H1 (cell line): ENCODE measurements around the gene SAFB2. TPM values are rescaled to one million over a fixed set of nuclear protein-coding genes. Genes with fewer than 3 reads are reported as not detected.

Experiments used
- CTCF ChIA-PET: fragments of 300-600 bp; sonication (Branson Sonifier 250); formaldehyde crosslinking; loops from one replicate; lab custom pipeline; 2021; ENCODE audit not compliant: partially characterized antibody; lab: Charles Lee
- POLR2A ChIA-PET: fragments of 300-600 bp; sonication (Branson Sonifier 250); formaldehyde crosslinking; loops from one replicate; lab custom pipeline; 2021; ENCODE audit warnings: inconsistent platforms; ENCODE audit not compliant: partially characterized antibody; lab: Charles Lee
- DNase-seq, 2 experiments: peaks; one replicate each; pipeline versions ENCODE4 v3.0.0 to v3.0.0-alpha.2; 2010 to 2022; ENCODE audit warnings: low spot score in 2 of 2, low read depth in 1 of 2, mixed read lengths in 1 of 2
- FAIRE-seq: peaks from 2 replicates; lab custom pipeline; 2011; peaks lifted over from hg19 to GRCh38; lab: Jason Lieb, UNC
- H2AFZ ChIP-seq: 2 replicates; pipeline ENCODE4 v1.8.1; 2012; ENCODE audit warnings: low read length, inconsistent platforms
- H2AK5ac ChIP-seq: 2 replicates; pipeline ENCODE4 v1.6.1; 2013; ENCODE audit warnings: low read depth, low read length
- H2BK120ac ChIP-seq: replicated peaks from 2 replicates; pipeline ENCODE3; 2013; ENCODE audit warnings: low read depth, low read length, inconsistent platforms
- H2BK12ac ChIP-seq: 2 replicates; pipeline ENCODE4 v1.6.1; 2013; ENCODE audit warnings: low read depth, low read length
- H2BK15ac ChIP-seq: 2 replicates; pipeline ENCODE4 v1.6.1; 2013; ENCODE audit warnings: low read length
- H2BK20ac ChIP-seq: 2 replicates; pipeline ENCODE4 v1.6.1; 2013; ENCODE audit warnings: low read length
- H2BK5ac ChIP-seq: 2 replicates; pipeline ENCODE4 v1.6.1; 2013; ENCODE audit warnings: low read depth, low read length
- H3K14ac ChIP-seq: 2 replicates; pipeline ENCODE4 v1.6.1; 2013; ENCODE audit warnings: inconsistent platforms; ENCODE audit not compliant: insufficient read length
- H3K18ac ChIP-seq: 2 replicates; pipeline ENCODE4 v1.6.1; 2013; ENCODE audit warnings: low read length; ENCODE audit errors: extremely low read depth
- H3K23ac ChIP-seq: 2 replicates; pipeline ENCODE4 v1.6.1; 2013; ENCODE audit warnings: inconsistent platforms; ENCODE audit not compliant: insufficient read length
- H3K23me2 ChIP-seq: 2 replicates; pipeline ENCODE4 v1.6.1; 2013; ENCODE audit warnings: low read depth, low read length
- H3K27ac ChIP-seq: 2 replicates; pipeline ENCODE4 v1.6.1; 2011; ENCODE audit warnings: low read depth, low read length, inconsistent platforms
- H3K27me3 ChIP-seq, 4 experiments: replicated peaks in 1 of 4; 1 replicate in 1 of 4; 2 replicates in 3 of 4; pipeline versions ENCODE4 v1.6.1 to v1.8.1; 2011 to 2013; ENCODE audit warnings: low read length in 3 of 4, mild to moderate bottlenecking in 3 of 4, inconsistent platforms in 2 of 4, mixed read lengths in 2 of 4, moderate library complexity in 1 of 4; ENCODE audit not compliant: control insufficient read depth in 3 of 4, insufficient read depth in 3 of 4; ENCODE audit errors: extremely low read depth in 1 of 4
- H3K36me3 ChIP-seq, 4 experiments: 2 replicates each; pipeline versions ENCODE4 v1.6.1 to v1.8.1; 2011 to 2013; ENCODE audit warnings: mild to moderate bottlenecking in 4 of 4, low read length in 3 of 4, moderate library complexity in 2 of 4, control low read depth in 1 of 4, inconsistent platforms in 1 of 4; ENCODE audit not compliant: insufficient read depth in 4 of 4, control insufficient read depth in 2 of 4
- H3K4ac ChIP-seq: replicated peaks from 2 replicates; pipeline ENCODE3; 2013; ENCODE audit warnings: low read length, low read depth, mixed read lengths, inconsistent platforms; ENCODE audit not compliant: insufficient read length
- H3K4me1 ChIP-seq, 4 experiments: replicated peaks in 1 of 4; 1 replicate in 1 of 4; 2 replicates in 3 of 4; pipeline versions ENCODE4 v1.6.1 to v1.8.1; 2011 to 2013; ENCODE audit warnings: low read length in 3 of 4, inconsistent platforms in 2 of 4, mixed read lengths in 1 of 4; ENCODE audit not compliant: insufficient read depth in 4 of 4, control insufficient read depth in 3 of 4
- H3K4me2 ChIP-seq, 2 experiments: 2 replicates each; pipeline versions ENCODE4 v1.6.1 to v1.8.1; 2011 to 2013; ENCODE audit warnings: low read depth in 2 of 2, low read length in 2 of 2, control low read depth in 1 of 2, inconsistent platforms in 1 of 2, mild to moderate bottlenecking in 1 of 2; ENCODE audit not compliant: insufficient read depth in 1 of 2
- H3K4me3 ChIP-seq, 4 experiments: fragments of 200-600, 300-600 bp in 1 of 4; sonication (generic), shearing (Covaris generic), sonication (Bioruptor Twin) in 1 of 4; 2 replicates each; pipeline versions ENCODE4 v1.5.1 to v1.8.1; 2011 to 2016; ENCODE audit warnings: low read length in 4 of 4, low read depth in 3 of 4, control low read depth in 2 of 4, inconsistent platforms in 2 of 4, mild to moderate bottlenecking in 2 of 4, mixed read lengths in 1 of 4, moderate library complexity in 1 of 4; ENCODE audit not compliant: insufficient read depth in 2 of 4; ENCODE audit errors: extremely low read depth in 1 of 4
- H3K56ac ChIP-seq: replicated peaks from 2 replicates; pipeline ENCODE3; 2013; ENCODE audit warnings: low read depth, mild to moderate bottlenecking, mixed read lengths, low read length, inconsistent platforms; ENCODE audit not compliant: insufficient read length
- H3K79me1 ChIP-seq: 2 replicates; pipeline ENCODE4 v1.6.1; 2013; ENCODE audit warnings: low read depth, low read length, control low read depth
- H3K79me2 ChIP-seq, 2 experiments: 2 replicates each; pipeline versions ENCODE4 v1.6.1 to v1.8.1; 2012 to 2013; ENCODE audit warnings: low read length in 2 of 2, mild to moderate bottlenecking in 2 of 2, inconsistent platforms in 1 of 2; ENCODE audit not compliant: insufficient read depth in 2 of 2, control insufficient read depth in 1 of 2
- H3K9ac ChIP-seq, 4 experiments: replicated peaks in 1 of 4; 1 replicate in 1 of 4; 2 replicates in 3 of 4; pipeline versions ENCODE4 v1.6.1 to v1.8.1; 2011 to 2013; ENCODE audit warnings: low read depth in 3 of 4, low read length in 3 of 4, control low read depth in 2 of 4, mild to moderate bottlenecking in 2 of 4, moderate library complexity in 2 of 4, inconsistent platforms in 1 of 4; ENCODE audit errors: extremely low read depth in 1 of 4
- H3K9me3 ChIP-seq, 2 experiments: 2 replicates each; pipeline versions ENCODE4 v1.6.1 to v1.8.1; 2012 to 2013; ENCODE audit warnings: mild to moderate bottlenecking in 2 of 2, moderate library complexity in 2 of 2, control low read depth in 1 of 2, inconsistent platforms in 1 of 2, low read depth in 1 of 2, low read length in 1 of 2, mixed read lengths in 1 of 2; ENCODE audit not compliant: insufficient read depth in 2 of 2
- H4K20me1 ChIP-seq, 2 experiments: replicated peaks in 1 of 2; 2 replicates each; pipeline versions ENCODE3 to v1.8.1; 2011 to 2013; ENCODE audit warnings: inconsistent platforms in 2 of 2, low read length in 2 of 2, mild to moderate bottlenecking in 1 of 2; ENCODE audit not compliant: insufficient read depth in 2 of 2, control insufficient read depth in 1 of 2
- H4K5ac ChIP-seq: 2 replicates; pipeline ENCODE4 v1.6.1; 2013; ENCODE audit warnings: low read length, low read depth, mixed read lengths, inconsistent platforms; ENCODE audit not compliant: insufficient read length
- H4K8ac ChIP-seq: 2 replicates; pipeline ENCODE4 v1.8.0; 2013; ENCODE audit warnings: mild to moderate bottlenecking, moderate library complexity, low read length, inconsistent platforms; ENCODE audit not compliant: insufficient read depth; ENCODE audit errors: extremely low read depth
- H4K91ac ChIP-seq: replicated peaks from 2 replicates; pipeline ENCODE3; 2013; ENCODE audit warnings: low read length, mixed read lengths, inconsistent platforms; ENCODE audit not compliant: insufficient read length
- CHD1 ChIP-seq: IDR thresholded peaks from 2 replicates; pipeline ENCODE4 v1.6.1; 2012; ENCODE audit warnings: low read depth, low read length, improper control_type of control experiment
- EZH2 ChIP-seq: fragments of 200-600 bp; sonication (generic); IDR thresholded peaks from 2 replicates; pipeline ENCODE4 v1.7.1; 2012; ENCODE audit warnings: low read depth, mild to moderate bottlenecking, moderate library complexity, low read length, inconsistent platforms; ENCODE audit not compliant: severe bottlenecking
- FOSL1 ChIP-seq: IDR thresholded peaks from 2 replicates; pipeline ENCODE4 v1.6.1; 2011; ENCODE audit warnings: mild to moderate bottlenecking, low read depth, low read length, moderate library complexity; ENCODE audit not compliant: insufficient read depth
- JUND ChIP-seq: IDR thresholded peaks from 2 replicates; pipeline ENCODE4 v1.6.1; 2011; ENCODE audit warnings: mild to moderate bottlenecking, improper control_type of control experiment, low read length
- KDM4A ChIP-seq: IDR thresholded peaks from one replicate; pipeline ENCODE4 v1.7.1; 2012; ENCODE audit warnings: low read depth, mild to moderate bottlenecking, moderate library complexity, low read length, inconsistent platforms; ENCODE audit not compliant: severe bottlenecking
- NRF1 ChIP-seq: IDR thresholded peaks from 2 replicates; pipeline ENCODE4 v1.6.1; 2011; ENCODE audit warnings: mild to moderate bottlenecking, low read depth, low read length, improper control_type of control experiment
- SAP30 ChIP-seq: fragments of 300-600 bp; sonication (generic); IDR thresholded peaks from 2 replicates; pipeline ENCODE4 v1.7.1; 2012; ENCODE audit warnings: low read length, moderate library complexity, mild to moderate bottlenecking, inconsistent platforms; ENCODE audit not compliant: insufficient read depth, insufficient replicate concordance
- SIRT6 ChIP-seq: IDR thresholded peaks from one replicate; pipeline ENCODE4 v1.7.1; 2012; ENCODE audit warnings: low read length, inconsistent platforms
- TBP ChIP-seq: IDR thresholded peaks from 2 replicates; pipeline ENCODE4 v1.6.1; 2011; ENCODE audit warnings: low read depth, low read length, improper control_type of control experiment
- YY1 ChIP-seq: IDR thresholded peaks from 2 replicates; pipeline ENCODE4 v1.6.1; 2011; ENCODE audit warnings: low read depth, mild to moderate bottlenecking, low read length
- WGBS, 2 experiments: shearing (Covaris generic) in 1 of 2; methylation state at CpG; one replicate each; pipeline versions ENCODE4 v1.1.6 to v1.1.7; 2013 to 2015; ENCODE audit warnings: low lambda C conversion rate in 2 of 2, mixed read lengths in 2 of 2, inconsistent platforms in 1 of 2, low coverage in 1 of 2, missing lambda C conversion rate in 1 of 2; ENCODE audit not compliant: insufficient replicate concordance in 2 of 2, insufficient coverage in 1 of 2, insufficient read length in 1 of 2; ENCODE audit errors: extremely low coverage in 1 of 2, missing lambda C conversion rate in 1 of 2; 5-methylcytosine and 5-hydroxymethylcytosine counted together
- polyA plus RNA-seq, 7 experiments: library from polyadenylated mRNA; depleted of rRNA in 3 of 7; stranded (reverse) in 5 of 7; unstranded in 2 of 7; fragments of >200 nt in 5 of 7; fragments of 200-250 nt in 2 of 7; gene quantifications; 1 replicate in 5 of 7; 2 replicates in 1 of 7; 4 replicates in 1 of 7; pipeline versions ENCODE4 v1.2.1 to v1.2.3, GENCODE V29; 2011 to 2013; ENCODE audit warnings: missing spikeins in 2 of 7, mixed read lengths in 2 of 7
- total RNA-seq: library from RNA; stranded (reverse); fragmentation: NEBNext Ultra II Directional; extraction: Animal tissue kit (Norgen Biotek cat#: 25700); gene quantifications from 2 replicates; pipeline ENCODE4 v1.2.1, GENCODE V29; 2021

SAFB2 gene
- total and polyA plus RNA-seq, 2 of the 8 experiments (the other 6 are each of a cell fraction or from before 2014, with no cell fraction given), result 14.8 to 63.8 TPM

- Histone ChIP-seq H3K56ac (no peak overlapping the region), H3K36me3 (peaks cover 29 to 77% (median 58%) of the 10 kb centered on the region in 4 experiments; a peak in 7 of 8 replicates), H3K4me3 (no peak overlapping the region), H3K4me1 (peaks cover 0 to 4% (median 0%) of the 10 kb centered on the region in 4 experiments; a peak in 1 of 7 replicates), H3K27ac (no peak overlapping the region), H3K9ac (no peak overlapping the region), H4K8ac (no peak overlapping the region), H3K23me2 (no peaks in the 10 kb centered on the region), H2BK12ac (no peak overlapping the region), H3K79me1 (peaks cover 11% of the 10 kb centered on the region), H4K20me1 (peaks cover 4 to 30% of the 10 kb centered on the region in 2 experiments), H2BK120ac (no peak overlapping the region), H3K23ac (no peak overlapping the region), H3K4ac (no peak overlapping the region), H2AFZ (no peak overlapping the region), H4K5ac (no peak overlapping the region), H2BK20ac (no peak overlapping the region), H3K79me2 (no peaks in the 10 kb centered on the region), H3K4me2 (no peak overlapping the region), H2BK15ac (no peak overlapping the region), H2AK5ac (no peak overlapping the region), H3K14ac (no peak overlapping the region), H3K18ac (no peak overlapping the region), H3K9me3 (no peaks in the 10 kb centered on the region), H3K27me3 (no peaks in the 10 kb centered on the region), H2BK5ac (no peak overlapping the region), H4K91ac (no peak overlapping the region)
- no peak for FAIRE-seq
- CTCF ChIA-PET, result interaction anchor here (1.1 to 1.8 kb wide), 3 partner anchors 31 to 69 kb away, joined by 4 to 8 read pairs (median 6); no protein-coding TSS in a partner anchor
- DNase-seq, result no peak
- WGBS, 2 experiments, result 91% methylated on average over 24 of the region's 24 CpGs; no CpG with 5 or more reads in 1 of the 2 experiments
- POLR2A ChIA-PET, result interaction anchor here (1.1 kb wide), 1 partner anchor 27 kb away, joined by 3 read pairs; no protein-coding TSS in a partner anchor
- TF ChIP-seq CHD1, result no peak
- no peak for TF ChIP-seq SAP30
- TF ChIP-seq FOSL1, result no peak
- no peak for TF ChIP-seq JUND
- TF ChIP-seq YY1, result no peak
- TF ChIP-seq KDM4A, result no peak
- no peak for TF ChIP-seq SIRT6
- TF ChIP-seq EZH2, result no peak
- no peak for TF ChIP-seq NRF1
- TF ChIP-seq TBP, result no peak
Measured at GRCh38 chr19:5592531-5593342, 29.8 kb downstream of the SAFB2 start.
